HG03342 (cell line): ENCODE results near the gene WDR7.

Experiments used
- ATAC-seq: cut with Tn5 transposase; IDR thresholded peaks from one replicate; pipeline ENCODE4 v1.9.1; 2021; ENCODE audit warnings: mild to moderate bottlenecking, moderate library complexity; ENCODE audit not compliant: unreplicated experiment

WDR7 gene

GRCh38 chr18:56982766-56983165 is 331.6 kb downstream of the WDR7 start:
- ATAC-seq: no peak

- ATAC-seq: no peak
Measured at GRCh38 chr18:56983275-56983992, 332.3 kb downstream of the WDR7 start.

- ATAC-seq: no peak
Measured at GRCh38 chr18:56984731-56985130, 333.6 kb downstream of the WDR7 start.

GRCh38 chr18:56986829-56987228 is 335.7 kb downstream of the WDR7 start:
- no peak for ATAC-seq

- no peak for ATAC-seq
Measured at GRCh38 chr18:56987236-56987635, 336.1 kb downstream of the WDR7 start.

GRCh38 chr18:56988022-56988421 is 336.9 kb downstream of the WDR7 start:
- ATAC-seq: no peak

GRCh38 chr18:56990678-56991077 is 339.5 kb downstream of the WDR7 start:
- no peak for ATAC-seq

- ATAC-seq: no peak
Measured at GRCh38 chr18:56992777-56993176, 341.6 kb downstream of the WDR7 start.

GRCh38 chr18:56995579-56996188 is 344.5 kb downstream of the WDR7 start:
- no peak for ATAC-seq

GRCh38 chr18:56997200-56997599 is 346.0 kb downstream of the WDR7 start:
- ATAC-seq: no peak

- no peak for ATAC-seq
Measured at GRCh38 chr18:56999823-57000222, 348.7 kb downstream of the WDR7 start.

- ATAC-seq: no peak
Measured at GRCh38 chr18:57002627-57003026, 351.5 kb downstream of the WDR7 start.

GRCh38 chr18:57003342-57003741 is 352.2 kb downstream of the WDR7 start:
- no peak for ATAC-seq

GRCh38 chr18:57004366-57005121 is 353.4 kb downstream of the WDR7 start:
- ATAC-seq: peak; percentile 96

GRCh38 chr18:57008001-57008686 is 357.0 kb downstream of the WDR7 start:
- ATAC-seq: no peak

- ATAC-seq: no peak
Measured at GRCh38 chr18:57009844-57010243, 358.7 kb downstream of the WDR7 start.

GRCh38 chr18:57014772-57015413 is 363.7 kb downstream of the WDR7 start:
- no peak for ATAC-seq

- no peak for ATAC-seq
Measured at GRCh38 chr18:57015451-57015850, 364.3 kb downstream of the WDR7 start.

GRCh38 chr18:57018845-57019244 is 367.7 kb downstream of the WDR7 start:
- no peak for ATAC-seq

- ATAC-seq: no peak
Measured at GRCh38 chr18:57022716-57023115, 371.6 kb downstream of the WDR7 start.
